ENCODE results near the gene DOK5.

DOK5 gene

GRCh38 chr20:54560357-54560756 is 85.0 kb downstream of the DOK5 start:
- no peak overlapping the region for H3K4me2 ChIP-seq (ENCODE audit: low read depth, low read length, poor library complexity, severe bottlenecking)
- no peaks in the 10 kb centered on the region for H3K4me1 ChIP-seq (ENCODE audit: insufficient read depth, low read length, poor library complexity, severe bottlenecking)
- no peaks in the 10 kb centered on the region for H3K36me3 ChIP-seq (ENCODE audit: insufficient read depth, low read length)
- no peak for TF ChIP-seq CTCF (conservative IDR thresholded peaks at IDR 0.05; ENCODE audit: low read length)
- no peak for TF ChIP-seq EZH2phosphoT487 (IDR thresholded peaks at IDR 0.05; ENCODE audit: borderline replicate concordance)
- H3K9ac ChIP-seq (ENCODE audit: low read depth, low read length, poor library complexity, severe bottlenecking): no peak overlapping the region
- no peaks in the 10 kb centered on the region for H3K9me3 ChIP-seq (ENCODE audit: insufficient read depth, low read depth, low read length)
- no peak overlapping the region for H2AFZ ChIP-seq (ENCODE audit: low read length)
- H4K20me1 ChIP-seq (ENCODE audit: insufficient read depth, low read length, poor library complexity, severe bottlenecking): no peaks in the 10 kb centered on the region
- H3K79me2 ChIP-seq (ENCODE audit: insufficient read depth, low read length): no peaks in the 10 kb centered on the region
- no peaks in the 10 kb centered on the region for H3K27me3 ChIP-seq (ENCODE audit: insufficient read depth, low read length, poor library complexity, severe bottlenecking)
- H3F3A ChIP-seq (ENCODE audit: low read depth): no peaks in the 10 kb centered on the region
- no peaks in the 10 kb centered on the region for H3K9me2 ChIP-seq (replicated peaks; ENCODE audit: low read depth, low read length)
- no peak overlapping the region for H3K4me3 ChIP-seq (ENCODE audit: low read length, poor library complexity, severe bottlenecking)

- Histone ChIP-seq H3K4me3 (ENCODE audit: low read length, poor library complexity, severe bottlenecking) (no peak overlapping the region), H3K79me2 (ENCODE audit: insufficient read depth, low read length) (no peaks in the 10 kb centered on the region), H4K20me1 (ENCODE audit: insufficient read depth, low read length, poor library complexity, severe bottlenecking) (no peaks in the 10 kb centered on the region), H3K27me3 (ENCODE audit: insufficient read depth, low read length, poor library complexity, severe bottlenecking) (no peaks in the 10 kb centered on the region), H3K36me3 (ENCODE audit: insufficient read depth, low read length) (no peaks in the 10 kb centered on the region), H3F3A (ENCODE audit: low read depth) (no peaks in the 10 kb centered on the region), H3K4me1 (ENCODE audit: insufficient read depth, low read length, poor library complexity, severe bottlenecking) (no peaks in the 10 kb centered on the region), H3K9ac (ENCODE audit: low read depth, low read length, poor library complexity, severe bottlenecking) (no peak overlapping the region), H3K9me2 (replicated peaks; ENCODE audit: low read depth, low read length) (no peaks in the 10 kb centered on the region), H3K4me2 (ENCODE audit: low read depth, low read length, poor library complexity, severe bottlenecking) (no peak overlapping the region), H2AFZ (ENCODE audit: low read length) (no peak overlapping the region), H3K9me3 (ENCODE audit: insufficient read depth, low read depth, low read length) (no peaks in the 10 kb centered on the region)
- TF ChIP-seq CTCF (conservative IDR thresholded peaks at IDR 0.05; ENCODE audit: low read length) (no peak), EZH2phosphoT487 (IDR thresholded peaks at IDR 0.05; ENCODE audit: borderline replicate concordance) (no peak)
Observed at GRCh38 chr20:54565255-54565654, 89.9 kb downstream of the DOK5 start.

- no peaks in the 10 kb centered on the region for H3K4me1 ChIP-seq (ENCODE audit: insufficient read depth, low read length, poor library complexity, severe bottlenecking)
- H3K9me2 ChIP-seq (replicated peaks; ENCODE audit: low read depth, low read length): no peaks in the 10 kb centered on the region
- H3F3A ChIP-seq (ENCODE audit: low read depth): no peaks in the 10 kb centered on the region
- H2AFZ ChIP-seq (ENCODE audit: low read length): no peak overlapping the region
- H3K27me3 ChIP-seq (ENCODE audit: insufficient read depth, low read length, poor library complexity, severe bottlenecking): no peaks in the 10 kb centered on the region
- H3K79me2 ChIP-seq (ENCODE audit: insufficient read depth, low read length): no peaks in the 10 kb centered on the region
- no peak overlapping the region for H3K9ac ChIP-seq (ENCODE audit: low read depth, low read length, poor library complexity, severe bottlenecking)
- no peaks in the 10 kb centered on the region for H4K20me1 ChIP-seq (ENCODE audit: insufficient read depth, low read length, poor library complexity, severe bottlenecking)
- H3K4me2 ChIP-seq (ENCODE audit: low read depth, low read length, poor library complexity, severe bottlenecking): no peak overlapping the region
- H3K36me3 ChIP-seq (ENCODE audit: insufficient read depth, low read length): no peaks in the 10 kb centered on the region
- no peak for TF ChIP-seq CTCF (conservative IDR thresholded peaks at IDR 0.05; ENCODE audit: low read length)
- TF ChIP-seq EZH2phosphoT487 (IDR thresholded peaks at IDR 0.05; ENCODE audit: borderline replicate concordance): no peak
- no peak overlapping the region for H3K4me3 ChIP-seq (ENCODE audit: low read length, poor library complexity, severe bottlenecking)
- no peaks in the 10 kb centered on the region for H3K9me3 ChIP-seq (ENCODE audit: insufficient read depth, low read depth, low read length)
Observed at GRCh38 chr20:54566031-54566688, 90.8 kb downstream of the DOK5 start.

Data from Loucy (cell line).